NCI-H2227 (cell line): ENCODE data around the gene CDC20B.

Experiments
- DNase-seq: peaks from one replicate; lab custom pipeline; 2025; ENCODE audit not compliant: unreplicated experiment; lab: John Stamatoyannopoulos, UW

CDC20B gene, protein sequence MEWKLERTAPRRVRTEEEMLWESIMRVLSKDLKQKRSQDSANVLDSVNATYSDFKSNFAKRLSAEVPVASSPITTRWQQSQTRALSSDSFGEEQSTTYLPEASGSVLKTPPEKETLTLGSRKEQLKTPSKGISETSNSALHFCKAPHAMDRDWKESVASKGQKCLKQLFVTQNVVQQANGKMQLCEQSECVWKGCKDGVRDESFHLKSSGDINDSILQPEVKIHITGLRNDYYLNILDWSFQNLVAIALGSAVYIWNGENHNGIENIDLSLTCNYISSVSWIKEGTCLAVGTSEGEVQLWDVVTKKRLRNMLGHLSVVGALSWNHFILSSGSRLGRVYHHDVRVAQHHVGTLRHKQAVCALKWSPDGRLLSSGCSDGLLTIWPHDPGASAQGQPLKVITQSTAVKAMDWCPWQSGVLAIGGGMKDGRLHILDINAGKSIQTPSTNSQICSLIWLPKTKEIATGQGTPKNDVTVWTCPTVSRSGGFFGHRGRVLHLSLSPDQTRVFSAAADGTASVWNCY

DNA sequence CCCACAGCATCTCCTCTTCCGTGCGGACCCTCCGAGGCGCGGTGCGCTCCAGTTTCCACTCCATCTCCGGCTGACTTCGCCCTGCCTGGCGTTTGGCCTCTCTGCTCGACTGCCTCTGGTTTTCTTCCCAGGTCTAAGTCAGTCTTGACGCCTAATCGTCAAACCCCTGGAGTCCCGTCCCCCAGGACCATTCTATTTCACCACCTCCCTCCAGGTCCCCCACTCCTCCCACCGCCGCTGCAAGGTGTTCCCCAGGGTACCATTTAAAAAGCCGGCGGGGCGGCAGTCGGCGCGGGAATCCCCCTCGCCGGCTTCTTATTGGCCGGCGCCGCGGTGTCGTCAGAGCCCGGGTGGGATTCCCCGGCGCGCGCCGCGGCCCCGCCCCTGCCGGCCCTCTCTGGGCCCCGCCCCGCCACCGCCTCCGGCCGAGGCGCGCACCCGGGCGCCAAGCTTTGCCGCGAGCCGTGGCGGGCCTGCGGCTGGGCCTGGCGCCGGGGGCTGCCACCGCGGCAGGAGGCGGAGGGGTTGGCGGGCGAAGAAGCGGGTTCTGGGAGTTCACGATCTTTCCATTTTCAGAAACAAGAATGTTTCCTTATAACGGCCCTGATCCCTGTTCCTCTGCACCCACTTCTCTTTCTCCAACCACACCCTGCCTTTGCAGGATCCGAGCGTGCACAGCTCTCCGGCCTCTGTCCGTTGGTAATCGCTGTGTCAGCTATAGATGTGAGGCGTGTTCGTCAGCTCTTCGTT is at the start of gene CDC20B:
CDC20B (minus strand) TSS at position 241 of the 750 bp plus-strand sequence; CDS start at position 64, 177 bp downstream.
- DNase-seq, result peak; percentile 87

DNA sequence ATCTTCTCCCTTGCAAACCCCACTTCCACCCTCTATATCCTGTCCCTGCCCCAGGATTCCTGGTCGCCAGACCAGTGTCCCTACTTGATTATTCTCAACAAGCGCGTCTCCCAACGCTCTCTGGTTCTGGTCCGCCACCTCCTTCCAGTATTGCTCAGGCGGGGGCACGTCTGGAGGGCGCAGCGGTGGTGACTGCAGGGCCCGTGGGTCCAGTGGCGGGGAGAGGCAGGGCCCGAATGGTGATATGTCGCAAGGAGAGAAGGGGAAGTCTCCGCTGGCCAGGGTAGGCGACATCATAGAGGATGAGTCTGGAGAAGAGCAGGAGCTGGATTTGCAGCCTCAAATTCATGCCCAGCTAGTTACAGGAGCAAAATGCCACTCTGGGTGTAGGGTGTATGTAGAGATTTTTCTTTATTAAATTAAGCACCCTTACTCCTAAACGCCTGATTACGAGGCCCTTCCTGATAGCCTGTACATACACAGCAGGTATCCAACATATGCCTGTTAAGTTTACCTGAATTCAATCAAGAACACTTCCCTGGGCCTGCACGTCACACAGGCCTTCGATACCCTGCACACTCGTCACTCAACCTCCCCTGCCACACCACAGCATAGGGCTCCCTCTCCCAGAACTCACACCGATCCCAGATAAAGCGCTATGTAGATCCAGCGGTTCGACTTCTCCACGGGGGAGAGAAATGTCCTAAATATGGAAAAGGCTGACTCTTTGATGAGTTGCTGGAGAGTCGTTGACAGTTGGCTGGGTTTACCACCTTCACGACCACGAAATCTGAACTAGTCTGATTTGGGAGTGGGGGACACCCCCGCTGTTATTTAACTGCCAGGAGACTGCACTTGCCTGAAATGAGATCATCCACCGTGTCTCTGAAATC is 49.4 kb upstream of the CDC20B start:
- no peak for DNase-seq

DNA sequence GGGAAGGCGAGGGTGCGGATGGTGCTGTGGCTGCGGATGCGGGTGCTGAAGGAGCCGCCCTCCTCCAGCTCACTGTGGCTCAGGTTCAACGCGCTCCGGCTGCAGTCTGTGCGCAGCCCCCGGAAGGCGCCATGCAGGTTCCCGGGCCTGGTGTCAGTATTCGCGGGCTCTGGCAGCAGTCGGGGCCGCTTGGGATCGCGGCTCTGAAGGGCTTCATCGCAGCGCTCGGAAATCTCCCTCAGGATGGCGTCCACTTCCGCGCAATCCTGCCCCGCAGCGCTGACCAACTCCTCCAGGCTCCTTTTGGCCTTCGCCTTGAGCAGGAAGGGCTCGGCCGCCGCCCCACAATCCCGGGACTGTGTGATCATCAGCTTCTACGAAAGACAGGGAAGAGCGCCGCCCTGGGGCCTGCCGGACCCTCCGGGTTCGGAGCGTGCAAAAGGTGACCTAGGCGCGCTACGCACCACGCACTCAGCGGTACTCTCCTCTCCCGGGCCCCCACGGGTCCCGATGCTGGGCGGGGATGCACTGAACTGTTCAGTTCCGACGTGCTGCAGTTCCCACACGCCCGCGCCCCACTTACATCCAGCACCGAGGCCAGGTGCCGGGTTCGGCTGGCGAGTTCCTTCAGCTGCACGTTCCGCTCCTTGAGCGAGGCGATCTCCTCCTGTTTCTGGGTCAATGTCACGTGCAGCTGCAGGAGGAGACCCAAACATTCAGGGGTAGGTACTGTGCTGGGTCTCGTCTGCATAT is 47.6 kb upstream of the CDC20B start:
- DNase-seq, result no peak

DNA sequence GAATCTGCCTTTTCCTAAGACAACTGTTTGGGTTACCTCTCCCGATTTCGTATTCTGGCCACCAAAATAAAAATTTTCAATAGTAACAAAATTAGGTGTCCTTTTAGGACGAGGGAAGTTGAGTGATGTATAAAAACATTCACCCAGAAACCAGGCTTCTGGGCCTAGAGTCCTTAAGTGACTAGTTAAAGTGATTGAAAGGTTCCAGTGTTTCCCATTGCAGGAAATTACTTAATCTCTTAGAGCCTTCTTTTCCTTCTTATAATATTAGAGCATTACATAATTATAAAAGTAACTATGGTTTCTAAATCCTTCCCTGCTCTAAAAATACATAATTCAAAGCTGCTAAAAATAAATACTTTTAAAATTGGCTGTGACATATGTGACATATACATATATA is 46.8 kb upstream of the CDC20B start:
- DNase-seq, result no peak

DNA sequence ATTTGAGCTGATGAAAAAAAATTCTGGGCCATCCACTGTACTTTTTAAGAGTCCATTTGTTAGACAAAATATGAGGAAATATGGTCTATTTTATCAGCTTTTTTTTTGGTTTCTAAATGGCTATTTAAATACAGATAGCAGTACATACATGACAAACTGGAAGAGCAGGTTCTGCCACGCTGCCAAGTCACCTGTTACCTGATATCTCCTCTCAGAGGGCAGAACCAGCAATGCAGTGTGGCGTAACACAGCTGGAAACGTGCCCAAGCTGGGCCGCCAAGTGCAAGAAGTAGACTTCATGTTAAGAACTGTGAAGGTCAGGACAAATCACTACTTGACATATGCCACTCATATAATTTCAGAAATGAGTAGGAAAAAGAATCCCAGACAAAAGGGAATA is 46.0 kb upstream of the CDC20B start:
- no peak for DNase-seq

DNA sequence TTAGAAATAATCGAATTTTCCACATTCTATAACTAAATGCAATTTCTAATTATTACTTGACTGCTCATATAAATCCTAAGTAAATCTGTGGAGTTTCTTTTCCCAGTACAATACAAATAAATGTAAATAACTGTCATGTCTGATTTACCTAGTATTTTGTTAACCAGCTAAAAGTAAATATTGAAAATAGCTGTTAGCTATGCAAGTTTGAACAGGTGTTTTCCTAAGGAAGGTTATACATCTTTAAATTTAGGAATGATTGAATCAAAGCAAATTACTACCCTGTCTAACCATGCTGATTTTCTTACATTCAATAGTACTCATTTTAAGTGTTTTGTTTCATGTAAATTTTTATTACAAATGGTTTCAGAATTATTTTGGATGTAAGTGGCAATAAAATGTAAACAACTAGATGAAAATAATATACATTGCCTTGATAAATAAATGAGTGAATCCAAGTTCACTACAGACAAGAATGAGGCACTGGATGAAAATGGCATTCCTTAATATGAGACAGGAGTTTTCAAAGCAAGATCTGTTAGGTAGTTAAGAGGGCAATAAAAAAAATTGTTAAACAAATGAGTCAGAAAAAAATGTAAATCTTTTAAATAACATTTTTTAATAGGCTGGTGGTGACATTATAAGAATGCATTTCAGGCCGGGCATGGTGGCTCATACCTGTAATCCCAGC is 38.4 kb upstream of the CDC20B start:
- no peak for DNase-seq

DNA sequence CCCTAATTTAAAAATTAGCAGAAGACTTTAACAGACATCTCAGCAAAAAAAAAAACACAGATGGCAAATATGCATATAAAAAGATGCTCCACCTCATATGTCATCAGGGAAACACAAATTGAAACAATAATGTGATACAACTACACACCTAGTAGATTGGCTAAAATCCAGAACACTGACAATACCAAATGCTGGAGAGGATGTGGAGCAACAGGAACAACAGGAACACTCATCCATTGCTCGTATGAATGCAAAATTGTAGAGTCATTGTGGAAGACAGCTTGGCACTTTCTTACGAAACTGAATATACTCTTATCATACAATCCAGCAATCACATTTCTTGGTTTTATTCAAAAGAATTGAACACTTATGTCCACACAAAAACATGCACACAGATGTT is 32.0 kb upstream of the CDC20B start:
- DNase-seq, result no peak

DNA sequence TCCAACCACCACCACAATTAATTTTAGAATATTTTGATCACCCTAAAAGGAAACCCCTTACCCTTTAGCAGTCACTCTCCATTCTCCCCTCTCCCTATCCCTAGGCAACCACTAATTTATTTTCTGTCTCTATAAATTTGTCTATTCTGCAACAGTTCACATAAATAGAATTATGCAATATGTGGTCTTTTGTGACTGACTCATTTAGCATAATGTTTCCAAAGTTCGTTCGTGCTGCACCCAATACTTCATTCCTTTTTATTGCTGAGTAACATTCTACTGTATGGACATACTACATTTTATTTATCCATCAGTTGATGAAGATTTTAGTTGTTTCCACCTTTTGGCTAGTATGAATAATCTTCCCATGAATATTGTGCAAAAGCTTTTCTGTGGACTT is 18.2 kb upstream of the CDC20B start:
- DNase-seq, result no peak

DNA sequence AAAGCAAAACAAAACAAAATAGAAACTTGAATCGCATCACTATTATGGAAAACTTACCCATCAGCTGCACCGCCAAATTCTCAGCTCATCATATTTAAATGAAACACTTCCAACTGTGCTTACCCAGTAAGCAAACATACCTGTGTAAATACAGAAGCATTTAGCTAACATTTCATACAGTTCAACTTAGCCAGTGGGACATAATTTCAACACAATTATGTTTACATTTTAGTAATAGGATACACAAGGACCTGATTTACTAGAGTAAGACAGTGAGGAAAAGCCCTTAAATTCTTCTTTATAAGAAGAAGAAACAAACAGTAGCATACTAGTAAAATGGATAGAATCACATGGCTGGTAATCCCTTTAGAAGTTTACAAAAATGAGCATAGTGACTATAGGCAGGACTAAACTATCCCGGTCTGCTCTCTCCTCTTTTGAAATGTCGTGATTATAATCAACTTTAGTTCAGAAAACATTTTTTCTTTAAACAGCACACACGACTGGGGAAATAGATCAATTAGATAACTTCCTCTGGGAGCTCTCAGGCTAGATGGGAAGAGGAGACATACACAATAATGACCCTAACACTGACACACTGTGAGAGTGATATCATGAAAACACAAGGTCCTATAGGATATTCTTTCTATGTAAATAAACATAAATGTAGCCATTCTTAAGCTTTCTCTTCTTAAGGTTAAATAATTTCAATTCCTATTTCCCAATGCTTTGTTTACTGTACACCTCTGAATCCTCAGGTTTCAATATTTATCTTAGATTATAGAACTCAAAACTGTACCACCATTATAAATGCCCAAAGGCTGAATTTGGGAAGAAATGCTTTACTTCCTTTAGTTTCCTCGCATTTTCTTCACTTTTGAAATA is 15.9 kb upstream of the CDC20B start:
- DNase-seq, result no peak

DNA sequence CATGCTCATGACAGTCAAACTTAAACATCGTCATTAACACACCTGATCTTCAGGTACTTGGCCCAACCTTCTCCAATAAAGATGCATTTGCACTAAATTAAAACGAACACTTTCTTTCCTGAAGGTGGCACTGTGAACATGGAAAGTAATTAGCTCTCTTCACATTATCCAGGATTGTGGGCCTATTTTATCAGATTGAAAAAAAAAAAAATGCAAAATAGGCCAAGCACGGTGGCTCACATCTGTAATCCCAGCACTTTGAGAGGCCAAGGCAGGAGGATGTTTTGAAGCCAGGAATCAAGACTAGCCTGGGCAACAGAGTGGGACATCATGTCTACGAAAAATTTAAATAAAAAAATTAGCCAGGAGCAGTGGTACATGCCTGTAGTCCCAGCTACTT is 14.4 kb upstream of the CDC20B start:
- DNase-seq, result no peak

DNA sequence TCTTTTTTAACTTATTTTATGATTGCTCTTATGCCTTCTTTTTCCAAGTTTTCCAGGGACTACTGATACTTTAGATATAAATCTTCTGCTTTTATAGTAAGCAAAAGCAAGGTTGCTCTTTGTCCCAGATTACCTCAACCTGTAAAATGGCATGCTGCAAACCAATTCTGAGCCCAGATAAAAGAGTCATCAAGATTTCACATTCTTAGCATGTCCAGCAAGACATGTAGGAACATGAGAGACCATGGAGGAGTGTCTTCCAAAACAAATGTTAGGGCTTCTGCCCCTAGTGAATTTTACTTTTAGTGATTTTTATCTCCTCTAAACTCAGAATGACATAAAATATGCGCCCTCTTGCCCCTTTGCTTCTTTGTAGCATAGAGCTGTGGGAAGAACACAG is 7.0 kb upstream of the CDC20B start:
- DNase-seq, result no peak

DNA sequence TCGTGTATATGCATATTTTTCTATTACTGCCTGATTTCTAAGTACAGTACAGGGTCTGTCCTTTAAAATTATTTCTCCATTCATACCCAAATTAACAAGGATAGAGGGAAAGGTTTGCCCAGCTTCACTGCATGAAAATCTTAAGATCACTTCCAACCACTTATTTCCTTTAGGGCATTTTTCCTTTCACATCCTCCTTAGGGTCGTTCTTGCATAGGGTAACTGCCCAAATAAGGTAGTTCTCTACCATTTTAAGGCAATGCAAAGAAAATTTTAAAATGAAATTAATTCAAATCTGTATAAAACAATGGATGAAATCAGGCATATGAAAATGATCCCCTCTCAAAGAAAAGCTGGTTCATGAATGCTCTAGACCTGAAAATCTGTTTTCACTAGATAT is 4.1 kb upstream of the CDC20B start:
- no peak for DNase-seq

DNA sequence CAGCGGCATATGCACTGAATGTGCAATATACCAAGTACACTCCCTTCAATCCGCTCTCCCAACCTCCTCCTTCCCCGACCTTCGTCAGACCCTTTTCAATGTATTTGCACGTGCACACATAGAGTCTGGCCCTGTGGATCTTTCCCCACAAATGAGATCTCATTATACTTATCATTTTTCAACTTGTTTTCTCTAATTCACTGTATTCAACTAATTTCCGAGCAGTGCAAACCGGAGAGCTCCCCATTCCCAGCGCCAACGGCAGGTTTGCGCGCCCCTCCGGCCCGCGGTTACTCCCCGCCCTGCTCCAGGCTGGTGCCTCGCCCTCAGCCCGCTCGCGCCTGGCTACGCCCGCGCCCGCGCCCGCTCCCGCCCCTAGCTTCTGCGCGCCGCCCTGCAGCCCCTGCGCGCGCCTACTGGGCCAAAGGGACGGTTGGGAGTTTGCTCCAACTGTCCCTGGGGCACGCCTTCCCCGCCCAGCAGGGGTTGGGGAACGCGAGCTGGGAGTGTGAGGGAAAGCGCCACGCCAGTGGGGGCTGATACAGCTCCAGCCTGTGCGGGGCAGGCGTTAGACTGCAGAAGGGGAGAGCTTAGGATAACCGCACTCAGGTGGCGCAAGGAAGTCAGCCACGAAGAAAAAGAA is 3.3 kb upstream of the CDC20B start:
- DNase-seq, result peak; percentile 77

DNA sequence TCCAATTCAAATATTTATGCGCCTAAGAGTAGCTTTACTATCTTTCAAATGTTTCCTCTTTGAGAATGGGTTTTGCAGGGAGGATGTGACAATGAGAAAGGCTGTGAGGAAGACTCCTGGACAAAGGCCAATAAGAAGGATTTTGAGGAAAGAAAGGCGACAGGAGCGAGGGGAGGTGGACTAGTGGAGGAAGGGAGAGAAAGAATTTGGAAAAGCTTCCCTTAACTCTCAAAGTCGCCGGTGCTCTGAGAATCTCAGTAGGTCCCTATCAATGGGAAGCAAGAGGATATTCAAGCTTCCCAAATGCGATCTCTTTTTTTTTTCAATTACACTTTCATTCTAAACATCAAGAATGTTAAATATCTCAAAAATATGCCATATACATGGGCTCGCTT is 2.8 kb upstream of the CDC20B start:
- no peak for DNase-seq

DNA sequence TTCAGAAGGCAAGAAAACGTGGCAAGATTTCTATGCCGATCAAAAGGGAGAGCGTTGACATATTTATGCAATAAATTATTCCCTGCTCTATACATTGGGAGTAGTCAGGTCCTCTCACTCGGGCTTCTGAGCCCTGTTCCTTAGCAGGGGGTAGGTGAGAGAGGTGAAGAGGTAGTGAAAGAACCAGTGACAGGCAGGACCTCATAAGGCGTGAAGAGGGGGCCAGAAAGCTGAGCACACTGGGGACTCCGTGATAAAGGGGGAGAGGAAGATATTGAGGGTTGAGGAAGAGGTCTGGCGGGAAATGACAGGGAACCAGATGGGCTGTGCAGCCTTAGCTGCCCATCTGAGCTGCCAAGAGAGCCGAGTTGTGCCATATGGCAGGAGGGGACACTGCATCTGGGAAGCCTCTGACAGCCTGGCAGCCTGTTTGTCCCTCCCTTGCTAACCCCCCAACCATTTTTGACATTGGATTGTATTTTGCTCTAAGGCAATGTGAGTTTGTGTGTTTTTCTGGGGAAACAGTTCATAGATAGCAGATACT is 782 bp upstream of the CDC20B start:
- DNase-seq, result no peak

DNA sequence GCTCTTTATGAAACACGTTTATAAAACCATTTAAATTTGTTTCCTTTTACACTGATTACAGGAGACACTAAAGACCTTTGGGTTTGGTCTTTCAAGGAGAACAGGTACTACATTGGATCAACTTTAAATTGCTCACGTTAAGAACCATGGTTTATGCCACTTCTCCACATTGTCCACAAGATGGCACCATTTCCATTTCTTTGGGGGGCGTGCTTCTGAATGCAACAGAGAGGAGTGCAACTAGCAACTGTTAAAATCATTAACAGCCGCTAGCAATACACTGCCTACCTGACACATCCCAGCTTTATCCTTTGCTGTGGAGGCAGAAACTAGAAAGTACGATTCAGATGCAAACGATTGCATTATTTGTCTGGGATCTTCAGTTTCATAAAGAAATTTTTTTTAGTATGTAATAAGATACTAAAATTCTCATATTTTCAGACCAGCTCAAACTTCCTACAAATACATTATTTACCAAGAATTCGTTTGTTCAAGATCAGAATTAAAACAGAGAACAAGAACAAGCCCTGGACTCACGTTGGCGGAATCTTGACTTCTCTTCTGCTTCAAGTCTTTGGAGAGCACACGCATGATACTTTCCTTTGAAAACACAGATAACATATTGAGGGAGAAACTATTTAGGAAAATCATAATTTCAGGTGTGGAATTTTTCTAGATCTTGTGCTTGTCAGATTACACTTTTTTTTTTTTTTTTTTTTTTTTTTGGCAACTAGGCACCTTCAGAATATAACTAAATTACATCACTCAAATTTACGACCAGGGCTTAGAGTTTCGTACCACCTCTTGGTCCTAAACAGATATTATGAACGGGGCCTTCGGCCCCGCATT is 702 bp downstream of the CDC20B start:
- DNase-seq, result peak; percentile 79

DNA sequence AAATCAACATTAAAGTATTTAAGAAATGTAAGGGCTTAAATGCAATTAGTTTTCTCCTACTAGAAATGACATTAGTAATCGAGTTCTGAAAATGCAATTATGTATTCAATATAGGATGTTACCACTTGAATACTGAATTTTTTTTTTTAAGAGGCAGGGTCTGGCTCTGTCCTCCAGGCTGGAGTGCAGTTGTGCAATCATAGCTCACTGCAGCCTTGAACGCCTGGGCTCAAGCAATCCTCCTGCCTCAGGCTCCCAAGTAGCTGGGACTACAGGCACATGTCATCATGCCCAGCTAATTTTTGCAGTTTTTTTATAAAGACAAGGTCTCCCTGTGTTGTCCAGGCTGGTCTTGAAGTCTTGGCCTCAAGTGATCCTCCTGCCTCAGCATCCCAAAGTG is 1.5 kb downstream of the CDC20B start:
- no peak for DNase-seq
